Effector memory CD4-positive, alpha-beta T cell (primary cell): ENCODE data around the gene SLC44A5.

ENCODE experiments used
- DNase-seq, 3 donors: peaks; one replicate each; pipeline ENCODE4 v3.0.0-alpha.2; 2020
- H3K27ac ChIP-seq: 2 replicates; pipeline ENCODE4 v1.7.0; 2013; ENCODE audit warnings: mild to moderate bottlenecking, low read length, moderate library complexity; ENCODE audit not compliant: insufficient read depth, poor library complexity, severe bottlenecking
- H3K27me3 ChIP-seq: replicated peaks from 2 replicates; pipeline ENCODE4 v1.7.0; 2013; ENCODE audit warnings: mild to moderate bottlenecking, low read length; ENCODE audit not compliant: insufficient read depth, control insufficient read depth, poor library complexity, severe bottlenecking
- H3K36me3 ChIP-seq: 2 replicates; pipeline ENCODE4 v1.7.0; 2013; ENCODE audit warnings: mild to moderate bottlenecking, low read length, moderate library complexity; ENCODE audit not compliant: control insufficient read depth, insufficient read depth
- H3K4me1 ChIP-seq: 2 replicates; pipeline ENCODE4 v1.7.0; 2013; ENCODE audit warnings: low read length, mild to moderate bottlenecking; ENCODE audit not compliant: control insufficient read depth, insufficient read depth, poor library complexity, severe bottlenecking
- H3K4me3 ChIP-seq: 2 replicates; pipeline ENCODE4 v1.7.0; 2013; ENCODE audit warnings: low read length, low read depth, mild to moderate bottlenecking; ENCODE audit not compliant: insufficient read depth, poor library complexity, severe bottlenecking
- H3K9me3 ChIP-seq: 2 replicates; pipeline ENCODE4 v1.7.0; 2013; ENCODE audit warnings: mild to moderate bottlenecking, low read length, moderate library complexity; ENCODE audit not compliant: control insufficient read depth

Gene SLC44A5

GRCh38 chr1:75353051-75353450 is 257.9 kb downstream of the SLC44A5 start:
- Histone ChIP-seq H3K36me3 (no peaks in the 10 kb centered on the region), H3K9me3 (no peaks in the 10 kb centered on the region), H3K4me3 (no peak overlapping the region), H3K27me3 (no peaks in the 10 kb centered on the region), H3K4me1 (no peaks in the 10 kb centered on the region), H3K27ac (no peak overlapping the region)
- no peak for DNase-seq

GRCh38 chr1:75345538-75346292 is 265.2 kb downstream of the SLC44A5 start:
- Histone ChIP-seq H3K36me3 (no peaks in the 10 kb centered on the region), H3K27me3 (no peaks in the 10 kb centered on the region), H3K9me3 (no peaks in the 10 kb centered on the region), H3K4me3 (no peak overlapping the region), H3K27ac (no peak overlapping the region), H3K4me1 (no peaks in the 10 kb centered on the region)
- no peak for DNase-seq

GRCh38 chr1:75342786-75343185 is 268.1 kb downstream of the SLC44A5 start:
- Histone ChIP-seq H3K4me1 (no peaks in the 10 kb centered on the region), H3K4me3 (no peak overlapping the region), H3K27me3 (no peaks in the 10 kb centered on the region), H3K27ac (no peak overlapping the region), H3K9me3 (no peaks in the 10 kb centered on the region), H3K36me3 (no peaks in the 10 kb centered on the region)
- no peak for DNase-seq

DNA sequence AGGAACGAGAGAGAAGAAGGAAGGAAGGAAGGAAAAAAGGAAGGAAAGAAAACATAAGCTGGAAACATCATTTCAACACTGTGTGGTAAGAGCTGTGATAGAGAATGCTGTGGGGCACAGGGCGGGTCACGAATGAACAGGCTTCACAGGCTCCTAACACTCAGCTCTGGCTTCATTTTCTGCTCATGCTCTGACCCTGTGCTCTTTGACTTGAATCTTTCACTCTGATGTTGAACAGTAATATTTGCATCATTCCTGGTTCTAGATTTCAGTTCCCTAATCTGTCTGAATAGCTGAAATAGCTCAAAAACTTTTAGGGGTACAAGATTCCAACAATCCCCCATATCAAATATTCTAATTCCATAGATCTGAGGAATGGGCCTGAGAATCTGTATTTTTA is 269.4 kb downstream of the SLC44A5 start:
- Histone ChIP-seq H3K4me1 (no peaks in the 10 kb centered on the region), H3K9me3 (no peaks in the 10 kb centered on the region), H3K27ac (no peak overlapping the region), H3K36me3 (no peaks in the 10 kb centered on the region), H3K4me3 (no peak overlapping the region), H3K27me3 (no peaks in the 10 kb centered on the region)
- no peak for DNase-seq

GRCh38 chr1:75338616-75339483 is 272.1 kb downstream of the SLC44A5 start:
- Histone ChIP-seq H3K4me1 (no peaks in the 10 kb centered on the region), H3K4me3 (no peak overlapping the region), H3K27me3 (no peaks in the 10 kb centered on the region), H3K9me3 (no peaks in the 10 kb centered on the region), H3K27ac (no peak overlapping the region), H3K36me3 (no peaks in the 10 kb centered on the region)
- DNase-seq = no peak

DNA sequence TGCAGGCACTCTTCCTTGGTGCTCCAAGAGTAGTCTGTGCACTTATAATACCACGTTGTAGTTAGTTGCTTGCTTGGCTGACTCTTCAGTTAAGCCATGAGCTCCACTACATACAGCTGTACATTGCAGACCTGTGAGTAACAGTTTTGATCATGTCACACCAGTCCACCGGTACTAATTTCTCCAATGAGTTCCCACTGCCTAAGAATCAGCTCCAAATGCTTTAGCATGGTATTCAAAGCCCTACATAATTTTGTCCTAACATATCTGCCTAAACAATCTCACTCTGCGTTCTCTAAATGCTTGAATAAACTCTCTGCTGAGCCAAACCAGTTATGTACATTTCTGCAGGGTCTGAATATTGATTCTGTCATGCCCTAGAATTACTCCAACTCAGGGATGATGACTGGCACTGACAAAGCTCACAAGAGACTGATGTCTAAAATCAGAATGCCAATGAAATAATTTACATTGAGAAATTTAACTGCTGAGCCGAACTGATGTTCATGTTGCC is 276.0 kb downstream of the SLC44A5 start:
- H3K36me3 ChIP-seq = no peaks in the 10 kb centered on the region
- no peaks in the 10 kb centered on the region for H3K4me1 ChIP-seq
- no peaks in the 10 kb centered on the region for H3K27me3 ChIP-seq

DNA sequence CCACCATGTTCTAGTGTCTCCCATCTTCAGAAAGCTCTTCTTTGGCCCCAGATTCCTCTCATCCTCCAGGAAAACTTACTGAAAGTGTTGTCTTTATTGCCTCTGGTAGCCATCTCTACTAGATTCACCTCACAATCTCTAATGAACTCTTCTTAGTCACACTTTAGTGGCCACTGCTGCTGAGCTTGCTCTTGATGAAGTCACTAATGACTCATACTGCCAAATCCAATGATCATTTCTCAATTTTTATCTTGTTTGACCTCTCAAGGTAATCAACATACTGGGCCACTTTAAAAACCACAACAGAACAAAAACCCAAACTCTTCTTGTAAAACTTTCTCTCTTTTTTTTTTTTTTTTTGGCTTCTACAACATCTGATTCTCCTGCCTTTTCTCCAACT is 280.3 kb downstream of the SLC44A5 start:
- Histone ChIP-seq H3K4me3 (no peak overlapping the region), H3K4me1 (no peaks in the 10 kb centered on the region), H3K9me3 (no peaks in the 10 kb centered on the region), H3K27me3 (no peaks in the 10 kb centered on the region), H3K36me3 (no peaks in the 10 kb centered on the region), H3K27ac (no peak overlapping the region)
- no peak for DNase-seq

More for the DNA sequence above, 276.0 kb downstream of the SLC44A5 start:
- DNase-seq = no peak
- H3K9me3 ChIP-seq = no peaks in the 10 kb centered on the region
- no peak overlapping the region for H3K4me3 ChIP-seq
- H3K27ac ChIP-seq = no peak overlapping the region

DNA sequence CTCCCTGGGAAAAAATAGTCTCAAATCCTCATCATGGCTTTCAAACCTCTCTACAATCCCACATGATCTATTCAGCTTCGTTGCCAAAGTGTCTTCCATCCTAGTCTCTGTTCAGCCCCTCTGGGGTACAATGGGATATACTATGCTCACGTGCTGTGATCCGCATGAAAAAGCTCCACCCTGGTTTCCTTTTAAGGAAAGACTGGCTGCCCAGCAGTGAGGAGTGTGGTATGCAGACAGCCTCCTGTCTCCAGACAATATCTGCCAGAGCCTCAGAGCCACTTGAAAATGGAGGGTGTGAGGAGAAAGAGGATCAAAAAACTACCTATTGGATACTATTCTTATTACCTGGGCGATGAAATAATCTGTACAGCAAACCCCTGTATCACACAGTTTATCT is 282.2 kb downstream of the SLC44A5 start:
- no peak overlapping the region for H3K4me3 ChIP-seq
- no peak for DNase-seq
- no peaks in the 10 kb centered on the region for H3K4me1 ChIP-seq
- H3K27me3 ChIP-seq = no peaks in the 10 kb centered on the region
- H3K36me3 ChIP-seq = no peaks in the 10 kb centered on the region
- H3K27ac ChIP-seq = no peak overlapping the region
- no peaks in the 10 kb centered on the region for H3K9me3 ChIP-seq

DNA sequence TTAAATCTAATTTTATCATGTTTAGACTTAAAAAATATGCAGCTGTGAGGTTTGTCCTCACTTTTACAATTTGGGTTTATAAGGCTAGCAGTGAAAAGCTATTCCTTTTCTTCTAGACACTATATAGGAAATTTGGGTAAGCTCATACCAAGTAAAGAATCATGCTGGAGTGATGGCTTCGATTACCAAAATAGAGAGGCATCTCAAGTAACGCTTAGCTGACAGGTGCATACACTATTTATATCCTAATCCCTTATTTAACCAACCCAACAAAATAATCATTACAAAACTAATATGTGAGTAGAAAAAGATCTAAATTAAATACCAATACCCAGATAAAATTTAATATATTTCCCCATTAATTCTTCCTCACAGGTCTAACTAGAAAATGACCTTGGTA is 283.5 kb downstream of the SLC44A5 start:
- Histone ChIP-seq H3K27ac (no peak overlapping the region), H3K27me3 (no peaks in the 10 kb centered on the region), H3K4me3 (no peak overlapping the region), H3K4me1 (no peaks in the 10 kb centered on the region), H3K36me3 (no peaks in the 10 kb centered on the region), H3K9me3 (no peaks in the 10 kb centered on the region)
- DNase-seq = no peak

DNA sequence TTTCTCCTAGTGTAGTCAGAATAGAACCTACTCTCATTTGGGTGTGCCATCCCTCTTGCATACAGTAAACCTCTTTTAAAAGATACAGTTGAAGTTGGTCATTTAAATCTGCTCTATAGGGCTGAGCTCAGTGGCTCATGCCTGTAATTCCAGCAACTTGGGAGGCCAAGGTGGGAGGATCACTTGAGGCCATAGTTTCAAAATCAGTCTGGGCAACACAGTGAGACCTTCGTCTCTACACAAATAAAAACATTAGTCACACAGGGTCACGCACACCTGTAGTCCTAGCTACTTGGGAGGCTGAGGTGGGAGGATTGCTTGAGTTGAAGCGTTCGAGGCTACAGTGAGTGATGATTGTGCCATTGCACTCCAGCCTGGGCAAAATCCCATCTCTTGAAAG is 292.9 kb downstream of the SLC44A5 start:
- no peaks in the 10 kb centered on the region for H3K36me3 ChIP-seq
- no peak overlapping the region for H3K27ac ChIP-seq
- H3K4me3 ChIP-seq = no peak overlapping the region
- DNase-seq = no peak
- H3K4me1 ChIP-seq = no peaks in the 10 kb centered on the region
- H3K9me3 ChIP-seq = no peaks in the 10 kb centered on the region
- H3K27me3 ChIP-seq = no peaks in the 10 kb centered on the region
